ENCODE data around the gene CCR7. TPM values are rescaled to one million over a fixed set of nuclear protein-coding genes. Genes with fewer than 3 reads are reported as not detected.

Gene CCR7
- total and polyA plus RNA-seq, 2 of the 8 experiments (the other 6 are each of a cell fraction or from before 2014, with no cell fraction given), result 0.12 to 0.17 TPM

- no peak for TF ChIP-seq TCF12 (IDR thresholded peaks at IDR 0.05; ENCODE audit: low read depth, low read length)
- TF ChIP-seq CHD1 (IDR thresholded peaks at IDR 0.05; ENCODE audit: low read depth, low read length), result no peak
- TF ChIP-seq EGR1 (IDR thresholded peaks at IDR 0.05; ENCODE audit: borderline replicate concordance, low read depth, low read length), result no peak
- no peak for TF ChIP-seq CREB1 (IDR thresholded peaks at IDR 0.05)
- TF ChIP-seq CEBPB (IDR thresholded peaks at IDR 0.05; ENCODE audit: low read depth, low read length), result no peak
- no peak for TF ChIP-seq GTF2F1 (IDR thresholded peaks at IDR 0.05; ENCODE audit: borderline replicate concordance, low read depth, low read length)
- no peak for TF ChIP-seq RXRA (IDR thresholded peaks at IDR 0.05; ENCODE audit: insufficient read depth, low read depth, low read length)
Observed at GRCh38 chr17:40555296-40556190, 9.7 kb downstream of the CCR7 start (continued).
